ENCODE data around the gene IRAK1BP1. TPM values are rescaled to one million over a fixed set of nuclear protein-coding genes. Genes with fewer than 3 reads are reported as not detected.

IRAK1BP1 gene
- total RNA-seq, 2 donors from 2014 or later, result 1.6 to 2.2 TPM

- no peaks in the 10 kb centered on the region for H3K36me3 ChIP-seq
- H3K4me1 ChIP-seq (ENCODE audit: control insufficient read depth in 1 of 2, low read depth in 2 of 2), result no peaks in the 10 kb centered on the region
- DNase-seq (ENCODE audit: low spot score) (no peak), ATAC-seq (ENCODE audit: insufficient number of reproducible peaks, low FRiP score, low read depth) (no peak)
- H3K27me3 ChIP-seq (replicated peaks; ENCODE audit: insufficient read depth), result no peaks in the 10 kb centered on the region
- no peak overlapping the region for H3K4me3 ChIP-seq
- H3K9me3 ChIP-seq, result no peaks in the 10 kb centered on the region
- TF ChIP-seq CTCF (IDR thresholded peaks at IDR 0.05), result no peak
- H3K27ac ChIP-seq, result no peak overlapping the region
Observed at GRCh38 chr6:78861509-78861908, 5.8 kb upstream of the IRAK1BP1 start.

GRCh38 chr6:78863576-78863975 lies 3.8 kb upstream of the IRAK1BP1 start:
- DNase-seq (ENCODE audit: low spot score), result no peak
- no peak for TF ChIP-seq CTCF (IDR thresholded peaks at IDR 0.05)
- H3K27me3 ChIP-seq (replicated peaks; ENCODE audit: insufficient read depth), result no peaks in the 10 kb centered on the region
- no peaks in the 10 kb centered on the region for H3K4me1 ChIP-seq (ENCODE audit: control insufficient read depth in 1 of 2, low read depth in 2 of 2)
- H3K4me3 ChIP-seq, result no peak overlapping the region
- no peak overlapping the region for H3K27ac ChIP-seq
- no peaks in the 10 kb centered on the region for H3K36me3 ChIP-seq
- no peak for ATAC-seq (ENCODE audit: insufficient number of reproducible peaks, low FRiP score, low read depth)
- H3K9me3 ChIP-seq, result no peaks in the 10 kb centered on the region

- H3K4me1 ChIP-seq (ENCODE audit: control insufficient read depth in 1 of 2, low read depth in 2 of 2), result no peaks in the 10 kb centered on the region
- TF ChIP-seq CTCF (IDR thresholded peaks at IDR 0.05), result no peak
Observed at GRCh38 chr6:78864957-78865356, 2.4 kb upstream of the IRAK1BP1 start.

GRCh38 chr6:78867020-78867369 lies 356 bp upstream of the IRAK1BP1 start:
- H3K27ac ChIP-seq, result no peak overlapping the region

More at GRCh38 chr6:78864957-78865356, 2.4 kb upstream of the IRAK1BP1 start:
- no peak overlapping the region for H3K4me3 ChIP-seq
- DNase-seq (ENCODE audit: low spot score) (no peak), ATAC-seq (ENCODE audit: insufficient number of reproducible peaks, low FRiP score, low read depth) (no peak)
- no peaks in the 10 kb centered on the region for H3K36me3 ChIP-seq
- no peaks in the 10 kb centered on the region for H3K9me3 ChIP-seq
- H3K27me3 ChIP-seq (replicated peaks; ENCODE audit: insufficient read depth), result no peaks in the 10 kb centered on the region
- no peak overlapping the region for H3K27ac ChIP-seq

GRCh38 chr6:78868116-78868515 lies 765 bp downstream of the IRAK1BP1 start:
- DNase-seq (ENCODE audit: low spot score) (no peak), ATAC-seq (ENCODE audit: insufficient number of reproducible peaks, low FRiP score, low read depth) (no peak)
- Histone ChIP-seq H3K27me3 (replicated peaks; ENCODE audit: insufficient read depth) (no peaks in the 10 kb centered on the region), H3K9me3 (no peaks in the 10 kb centered on the region), H3K4me1 (ENCODE audit: control insufficient read depth in 1 of 2, low read depth in 2 of 2) (no peaks in the 10 kb centered on the region), H3K36me3 (no peaks in the 10 kb centered on the region), H3K4me3 (peak overlapping the region; percentile 94), H3K27ac (no peak overlapping the region)
- TF ChIP-seq CTCF (IDR thresholded peaks at IDR 0.05), result no peak

More at GRCh38 chr6:78867020-78867369, 356 bp upstream of the IRAK1BP1 start:
- DNase-seq (ENCODE audit: low spot score) (no peak), ATAC-seq (ENCODE audit: insufficient number of reproducible peaks, low FRiP score, low read depth) (no peak)
- H3K9me3 ChIP-seq, result no peaks in the 10 kb centered on the region
- TF ChIP-seq CTCF (IDR thresholded peaks at IDR 0.05), result no peak
- no peaks in the 10 kb centered on the region for H3K4me1 ChIP-seq (ENCODE audit: control insufficient read depth in 1 of 2, low read depth in 2 of 2)
- peak overlapping the region; percentile 94 for H3K4me3 ChIP-seq
- H3K27me3 ChIP-seq (replicated peaks; ENCODE audit: insufficient read depth), result no peaks in the 10 kb centered on the region
- no peaks in the 10 kb centered on the region for H3K36me3 ChIP-seq
